WTC11 (cell line): Measurements from ENCODE around the gene ANTXR2. TPM values are rescaled to one million over a fixed set of nuclear protein-coding genes. Genes with fewer than 3 reads are reported as not detected.

ENCODE experiments used
- ATAC-seq: fragments of 200-7000 bp; cut with Tn5 transposase; 2 replicates; pipeline ENCODE4 v1.10.0; 2021; ENCODE audit warnings: mild to moderate bottlenecking, moderate library complexity
- CTCF ChIA-PET: fragments of 300-600 bp; sonication (Branson Sonifier 250); formaldehyde crosslinking; loops from one replicate; lab custom pipeline; 2021; ENCODE audit warnings: antibody characterized with exemption; lab: Charles Lee
- POLR2A ChIA-PET: fragments of 350-600 bp; sonication (Branson Sonifier 250); formaldehyde crosslinking; loops from one replicate; lab custom pipeline; 2021; ENCODE audit warnings: antibody characterized with exemption; lab: Charles Lee
- DNase-seq: peaks from one replicate; pipeline ENCODE4 v3.0.0; 2021; ENCODE audit warnings: low spot score
- H3K27ac Mint-ChIP-seq: 2 replicates; pipeline ENCODE4 v1.8.0; 2021; ENCODE audit warnings: mixed read lengths
- H3K27me3 Mint-ChIP-seq: 2 replicates; pipeline ENCODE4 v1.8.0; 2021; ENCODE audit warnings: low read depth, mild to moderate bottlenecking, moderate library complexity, mixed read lengths
- H3K36me3 Mint-ChIP-seq: 2 replicates; pipeline ENCODE4 v1.8.0; 2021; ENCODE audit warnings: mixed read lengths
- H3K4me1 Mint-ChIP-seq: 2 replicates; pipeline ENCODE4 v1.8.0; 2022; ENCODE audit warnings: mixed read lengths
- H3K4me3 Mint-ChIP-seq: 2 replicates; pipeline ENCODE4 v1.8.0; 2021; ENCODE audit warnings: mild to moderate bottlenecking, moderate library complexity, mixed read lengths
- H3K9me3 Mint-ChIP-seq: 2 replicates; pipeline ENCODE4 v1.8.0; 2021; ENCODE audit warnings: mixed read lengths
- EMX1 ChIP-seq: fragments of 250-450 bp; sonication (Bioruptor Pico); IDR thresholded peaks from 2 replicates; pipeline ENCODE4 v1.8.0; 2021; ENCODE audit warnings: mild to moderate bottlenecking
- ESRRA ChIP-seq: sonication (generic); formaldehyde crosslinking; IDR thresholded peaks from 2 replicates; pipeline ENCODE4 v1.8.1; 2022; ENCODE audit warnings: mild to moderate bottlenecking, missing genetic modification reagents, borderline replicate concordance
- FOXP1 ChIP-seq: sonication (generic); formaldehyde crosslinking; IDR thresholded peaks from 2 replicates; pipeline ENCODE4 v1.8.0; 2022; ENCODE audit warnings: missing genetic modification reagents, mild to moderate bottlenecking, moderate library complexity, borderline replicate concordance
- GTF2I ChIP-seq: fragments of 250-450 bp; sonication (Bioruptor Pico); conservative IDR thresholded peaks from 2 replicates; pipeline ENCODE4 v1.4.0; 2021; ENCODE audit warnings: mild to moderate bottlenecking
- JAZF1 ChIP-seq: fragments of 250-450 bp; sonication (Bioruptor Pico); IDR thresholded peaks from 2 replicates; pipeline ENCODE4 v1.9.0; 2021; ENCODE audit warnings: moderate library complexity, mild to moderate bottlenecking, inconsistent platforms
- KAT7 ChIP-seq: sonication (generic); formaldehyde crosslinking; IDR thresholded peaks from 2 replicates; pipeline ENCODE4 v1.8.1; 2023; ENCODE audit warnings: missing genetic modification reagents, mild to moderate bottlenecking, borderline replicate concordance
- MAX ChIP-seq: sonication (generic); formaldehyde crosslinking; IDR thresholded peaks from 2 replicates; pipeline ENCODE4 v1.8.0; 2022; ENCODE audit warnings: mild to moderate bottlenecking, missing genetic modification reagents
- MYBL2 ChIP-seq: sonication (generic); formaldehyde crosslinking; IDR thresholded peaks from 2 replicates; pipeline ENCODE4 v1.8.1; 2023; ENCODE audit warnings: mild to moderate bottlenecking, moderate library complexity, missing genetic modification reagents
- NFYB ChIP-seq: sonication (generic); formaldehyde crosslinking; conservative IDR thresholded peaks from 2 replicates; pipeline ENCODE4 v1.8.0; 2022; ENCODE audit warnings: low read depth, missing genetic modification reagents
- NR1H2 ChIP-seq: sonication (generic); formaldehyde crosslinking; IDR thresholded peaks from 2 replicates; pipeline ENCODE4 v1.9.0; 2021; ENCODE audit warnings: mild to moderate bottlenecking, moderate library complexity, missing genetic modification reagents
- NR2C2 ChIP-seq: sonication (generic); formaldehyde crosslinking; IDR thresholded peaks from 2 replicates; pipeline ENCODE4 v1.8.0; 2022; ENCODE audit warnings: mild to moderate bottlenecking, missing genetic modification reagents
- RELA ChIP-seq: sonication (generic); formaldehyde crosslinking; IDR thresholded peaks from 2 replicates; pipeline ENCODE4 v1.8.1; 2022; ENCODE audit warnings: missing genetic modification reagents, mild to moderate bottlenecking, borderline replicate concordance
- TP53 ChIP-seq: sonication (generic); formaldehyde crosslinking; IDR thresholded peaks from 2 replicates; pipeline ENCODE4 v1.8.1; 2023; ENCODE audit warnings: mild to moderate bottlenecking, missing genetic modification reagents
- ZNF138 ChIP-seq: sonication (generic); formaldehyde crosslinking; conservative IDR thresholded peaks from 2 replicates; pipeline ENCODE4 v1.8.1; 2022; ENCODE audit warnings: mild to moderate bottlenecking, moderate library complexity, missing genetic modification reagents
- ZNF219 ChIP-seq: sonication (generic); formaldehyde crosslinking; IDR thresholded peaks from 2 replicates; pipeline ENCODE4 v1.8.0; 2023; ENCODE audit warnings: missing genetic modification reagents, mild to moderate bottlenecking, borderline replicate concordance
- ZNF232 ChIP-seq: sonication (generic); formaldehyde crosslinking; IDR thresholded peaks from 2 replicates; pipeline ENCODE4 v1.8.0; 2022; ENCODE audit warnings: mild to moderate bottlenecking, missing genetic modification reagents
- ZNF281 ChIP-seq: sonication (generic); formaldehyde crosslinking; IDR thresholded peaks from 2 replicates; pipeline ENCODE4 v1.8.0; 2023; ENCODE audit warnings: mild to moderate bottlenecking, missing genetic modification reagents
- ZNF416 ChIP-seq: fragments of 250-450 bp; sonication (Bioruptor Pico); IDR thresholded peaks from 2 replicates; pipeline ENCODE4 v1.9.0; 2021; ENCODE audit warnings: mild to moderate bottlenecking, inconsistent platforms
- ZNF423 ChIP-seq: fragments of 250-450 bp; sonication (Bioruptor Pico); IDR thresholded peaks from 2 replicates; pipeline ENCODE4 v2.1.2; 2022; ENCODE audit warnings: mild to moderate bottlenecking, moderate library complexity
- ZNF425 ChIP-seq: fragments of 250-450 bp; sonication (Bioruptor Pico); conservative IDR thresholded peaks from 2 replicates; pipeline ENCODE4 v1.9.0; 2021; ENCODE audit warnings: mild to moderate bottlenecking
- ZNF512 ChIP-seq: sonication (generic); formaldehyde crosslinking; IDR thresholded peaks from 2 replicates; pipeline ENCODE4 v1.8.1; 2022; ENCODE audit warnings: missing genetic modification reagents, borderline replicate concordance
- total RNA-seq: library from RNA; stranded (reverse); gene quantifications from 3 replicates; pipeline ENCODE4 v1.2.3, GENCODE V29; 2021
- TF ChIP-seq, protein P1 (sequence below): fragments of 200-600 bp; IDR thresholded peaks from 2 replicates; pipeline ENCODE4 v1.8.0; 2022; ENCODE audit warnings: antibody characterized with exemption
- TF ChIP-seq, protein P2 (sequence below): sonication (generic); formaldehyde crosslinking; IDR thresholded peaks from 2 replicates; pipeline ENCODE4 v1.8.1; 2022; ENCODE audit warnings: mild to moderate bottlenecking, missing genetic modification reagents, moderate library complexity, borderline replicate concordance
- TF ChIP-seq, protein P3 (sequence below): fragments of 250-450 bp; sonication (Bioruptor Pico); IDR thresholded peaks from 2 replicates; pipeline ENCODE4 v1.9.0; 2021; ENCODE audit warnings: moderate library complexity, mild to moderate bottlenecking, inconsistent platforms, borderline replicate concordance
- TF ChIP-seq, protein P4 (sequence below): sonication (generic); formaldehyde crosslinking; IDR thresholded peaks from 2 replicates; pipeline ENCODE4 v1.8.0; 2022; ENCODE audit warnings: mild to moderate bottlenecking, missing genetic modification reagents

The ANTXR2 gene
- total RNA-seq, 1 experiment from 2014 or later, result 9.9 TPM

GRCh38 chr4:80092847-80093246, 19.8 kb upstream of the ANTXR2 start:
- H3K27ac Mint-ChIP-seq, result no peak overlapping the region
- POLR2A ChIA-PET, result no interaction called here
- H3K9me3 Mint-ChIP-seq, result no peaks in the 10 kb centered on the region
- ATAC-seq (no peak), DNase-seq (no peak)
- TF ChIP-seq NR2C2 (no peak), EMX1 (CRISPR knock-in tag) (no peak), ZNF425 (CRISPR knock-in tag) (no peak), GTF2I (CRISPR knock-in tag) (no peak), ESRRA (CRISPR knock-in tag) (no peak), ZNF138 (no peak), ZNF232 (CRISPR knock-in tag) (no peak), RELA (CRISPR knock-in tag) (no peak), ZNF423 (CRISPR knock-in tag) (no peak), ZNF416 (CRISPR knock-in tag) (no peak)
- TF ChIP-seq, protein P1, sequence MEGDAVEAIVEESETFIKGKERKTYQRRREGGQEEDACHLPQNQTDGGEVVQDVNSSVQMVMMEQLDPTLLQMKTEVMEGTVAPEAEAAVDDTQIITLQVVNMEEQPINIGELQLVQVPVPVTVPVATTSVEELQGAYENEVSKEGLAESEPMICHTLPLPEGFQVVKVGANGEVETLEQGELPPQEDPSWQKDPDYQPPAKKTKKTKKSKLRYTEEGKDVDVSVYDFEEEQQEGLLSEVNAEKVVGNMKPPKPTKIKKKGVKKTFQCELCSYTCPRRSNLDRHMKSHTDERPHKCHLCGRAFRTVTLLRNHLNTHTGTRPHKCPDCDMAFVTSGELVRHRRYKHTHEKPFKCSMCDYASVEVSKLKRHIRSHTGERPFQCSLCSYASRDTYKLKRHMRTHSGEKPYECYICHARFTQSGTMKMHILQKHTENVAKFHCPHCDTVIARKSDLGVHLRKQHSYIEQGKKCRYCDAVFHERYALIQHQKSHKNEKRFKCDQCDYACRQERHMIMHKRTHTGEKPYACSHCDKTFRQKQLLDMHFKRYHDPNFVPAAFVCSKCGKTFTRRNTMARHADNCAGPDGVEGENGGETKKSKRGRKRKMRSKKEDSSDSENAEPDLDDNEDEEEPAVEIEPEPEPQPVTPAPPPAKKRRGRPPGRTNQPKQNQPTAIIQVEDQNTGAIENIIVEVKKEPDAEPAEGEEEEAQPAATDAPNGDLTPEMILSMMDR, result no peak
- TF ChIP-seq, protein P2, sequence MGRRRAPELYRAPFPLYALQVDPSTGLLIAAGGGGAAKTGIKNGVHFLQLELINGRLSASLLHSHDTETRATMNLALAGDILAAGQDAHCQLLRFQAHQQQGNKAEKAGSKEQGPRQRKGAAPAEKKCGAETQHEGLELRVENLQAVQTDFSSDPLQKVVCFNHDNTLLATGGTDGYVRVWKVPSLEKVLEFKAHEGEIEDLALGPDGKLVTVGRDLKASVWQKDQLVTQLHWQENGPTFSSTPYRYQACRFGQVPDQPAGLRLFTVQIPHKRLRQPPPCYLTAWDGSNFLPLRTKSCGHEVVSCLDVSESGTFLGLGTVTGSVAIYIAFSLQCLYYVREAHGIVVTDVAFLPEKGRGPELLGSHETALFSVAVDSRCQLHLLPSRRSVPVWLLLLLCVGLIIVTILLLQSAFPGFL, result no peak
- TF ChIP-seq, protein P3, sequence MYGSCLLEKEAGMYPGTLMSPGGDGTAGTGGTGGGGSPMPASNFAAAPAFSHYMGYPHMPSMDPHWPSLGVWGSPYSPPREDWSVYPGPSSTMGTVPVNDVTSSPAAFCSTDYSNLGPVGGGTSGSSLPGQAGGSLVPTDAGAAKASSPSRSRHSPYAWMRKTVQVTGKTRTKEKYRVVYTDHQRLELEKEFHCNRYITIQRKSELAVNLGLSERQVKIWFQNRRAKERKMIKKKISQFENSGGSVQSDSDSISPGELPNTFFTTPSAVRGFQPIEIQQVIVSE (CRISPR knock-in tag), result no peak
- no peaks in the 10 kb centered on the region for H3K36me3 Mint-ChIP-seq
- CTCF ChIA-PET, result no interaction called here
- H3K27me3 Mint-ChIP-seq, result no peaks in the 10 kb centered on the region; the same call in 1 of the 2 replicates
- H3K4me3 Mint-ChIP-seq, result no peak overlapping the region
- H3K4me1 Mint-ChIP-seq, result no peaks in the 10 kb centered on the region

GRCh38 chr4:80092088-80092487, 19.1 kb upstream of the ANTXR2 start:
- no peaks in the 10 kb centered on the region for H3K9me3 Mint-ChIP-seq
- H3K27ac Mint-ChIP-seq, result no peak overlapping the region
- POLR2A ChIA-PET, result no interaction called here
- H3K36me3 Mint-ChIP-seq, result no peaks in the 10 kb centered on the region
- CTCF ChIA-PET, result no interaction called here
- ATAC-seq (no peak), DNase-seq (no peak)
- H3K4me3 Mint-ChIP-seq, result no peak overlapping the region
- H3K4me1 Mint-ChIP-seq, result no peaks in the 10 kb centered on the region
- no peaks in the 10 kb centered on the region; the same call in 1 of the 2 replicates for H3K27me3 Mint-ChIP-seq
- TF ChIP-seq ZNF512 (CRISPR knock-in tag) (no peak), ZNF281 (CRISPR knock-in tag) (no peak), NFYB (CRISPR knock-in tag) (no peak), NR1H2 (no peak), KAT7 (CRISPR knock-in tag) (no peak), TP53 (CRISPR knock-in tag) (no peak), MYBL2 (CRISPR knock-in tag) (no peak), JAZF1 (CRISPR knock-in tag) (no peak), MAX (CRISPR knock-in tag) (no peak), FOXP1 (CRISPR knock-in tag) (no peak), ZNF423 (CRISPR knock-in tag) (no peak), ZNF219 (no peak)
- TF ChIP-seq, protein P4, sequence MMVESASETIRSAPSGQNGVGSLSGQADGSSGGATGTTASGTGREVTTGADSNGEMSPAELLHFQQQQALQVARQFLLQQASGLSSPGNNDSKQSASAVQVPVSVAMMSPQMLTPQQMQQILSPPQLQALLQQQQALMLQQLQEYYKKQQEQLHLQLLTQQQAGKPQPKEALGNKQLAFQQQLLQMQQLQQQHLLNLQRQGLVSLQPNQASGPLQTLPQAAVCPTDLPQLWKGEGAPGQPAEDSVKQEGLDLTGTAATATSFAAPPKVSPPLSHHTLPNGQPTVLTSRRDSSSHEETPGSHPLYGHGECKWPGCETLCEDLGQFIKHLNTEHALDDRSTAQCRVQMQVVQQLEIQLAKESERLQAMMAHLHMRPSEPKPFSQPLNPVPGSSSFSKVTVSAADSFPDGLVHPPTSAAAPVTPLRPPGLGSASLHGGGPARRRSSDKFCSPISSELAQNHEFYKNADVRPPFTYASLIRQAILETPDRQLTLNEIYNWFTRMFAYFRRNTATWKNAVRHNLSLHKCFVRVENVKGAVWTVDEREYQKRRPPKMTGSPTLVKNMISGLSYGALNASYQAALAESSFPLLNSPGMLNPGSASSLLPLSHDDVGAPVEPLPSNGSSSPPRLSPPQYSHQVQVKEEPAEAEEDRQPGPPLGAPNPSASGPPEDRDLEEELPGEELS (CRISPR knock-in tag), result no peak
